Activated CD4-positive, CD25-positive, alpha-beta regulatory T cell treated with anti-CD3 and anti-CD28 coated beads, Interleukin-2, amount 50 U/mL, for 24 hours (primary cell): ENCODE results near the gene SLC16A1.
"Not testable (repeated sequence)": the region's sequence is repeated elsewhere in the genome, so short reads cannot be mapped to it uniquely, and the experiment has no call there.

Source experiments
- ATAC-seq, 2 donors: fragments of 150-1000 bp; cut with Tn5 transposase; one replicate each; pipeline ENCODE4 v1.10.0; 2021; ENCODE audit warnings: mild to moderate bottlenecking in 1 of 2, moderate library complexity in 1 of 2

The SLC16A1 gene

GRCh38 chr1:112955773-112956543 lies at the start of gene SLC16A1:
TSS of gene SLC16A1 (minus strand) at chr1:112956196. CDS start at chr1:112929308, 26,888 bp downstream.
- ATAC-seq: peak; percentile 77 to 78

- ATAC-seq: no peak
Observed at GRCh38 chr1:113003751-113004690, 48.0 kb upstream of the SLC16A1 start.

- ATAC-seq: no peak
Observed at GRCh38 chr1:113002297-113002696, 46.3 kb upstream of the SLC16A1 start.

- ATAC-seq: no peak
Observed at GRCh38 chr1:112998592-112999235, 42.7 kb upstream of the SLC16A1 start.

- no peak for ATAC-seq
Observed at GRCh38 chr1:112997781-112998180, 41.8 kb upstream of the SLC16A1 start.

GRCh38 chr1:112995890-112996289 lies 39.9 kb upstream of the SLC16A1 start:
- no peak for ATAC-seq

GRCh38 chr1:112995021-112995420 lies 39.0 kb upstream of the SLC16A1 start:
- ATAC-seq: not testable (repeated sequence)

GRCh38 chr1:112992780-112993179 lies 36.8 kb upstream of the SLC16A1 start:
- no peak for ATAC-seq

GRCh38 chr1:112991402-112992120 lies 35.6 kb upstream of the SLC16A1 start:
- no peak for ATAC-seq

GRCh38 chr1:112990271-112990670 lies 34.3 kb upstream of the SLC16A1 start:
- no peak for ATAC-seq

GRCh38 chr1:112988367-112988766 lies 32.4 kb upstream of the SLC16A1 start:
- ATAC-seq: no peak

GRCh38 chr1:112985123-112985522 lies 29.1 kb upstream of the SLC16A1 start:
- peak; percentile 61 to 70 for ATAC-seq

- ATAC-seq: no peak
Observed at GRCh38 chr1:112983537-112984131, 27.6 kb upstream of the SLC16A1 start.

GRCh38 chr1:112982853-112983536 lies 27.0 kb upstream of the SLC16A1 start:
- ATAC-seq: no peak

GRCh38 chr1:112982328-112982727 lies 26.3 kb upstream of the SLC16A1 start:
- no peak for ATAC-seq

GRCh38 chr1:112981834-112982233 lies 25.8 kb upstream of the SLC16A1 start:
- not testable (repeated sequence) for ATAC-seq

- no peak for ATAC-seq
Observed at GRCh38 chr1:112981426-112981825, 25.4 kb upstream of the SLC16A1 start.

- ATAC-seq: no peak
Observed at GRCh38 chr1:112975336-112975735, 19.3 kb upstream of the SLC16A1 start.

- ATAC-seq: no peak
Observed at GRCh38 chr1:112974646-112975045, 18.6 kb upstream of the SLC16A1 start.

GRCh38 chr1:112973788-112974187 lies 17.8 kb upstream of the SLC16A1 start:
- ATAC-seq: no peak

- no peak for ATAC-seq
Observed at GRCh38 chr1:112971006-112971405, 15.0 kb upstream of the SLC16A1 start.
